HCT116 (cell line): Measurements from ENCODE around the gene TMBIM6. TPM values are rescaled to one million over a fixed set of nuclear protein-coding genes. Genes with fewer than 3 reads are reported as not detected.
A peak's percentile ranks its signal among the peaks of the same experiment; 100 is the strongest.

Experiments
- ATAC-seq: fragments of 200-7000 bp; cut with Tn5 transposase; 2 replicates; pipeline ENCODE4 v1.9.1; 2020; ENCODE audit warnings: mild to moderate bottlenecking, moderate library complexity
- BruUV-seq: library from RNA; stranded (reverse); fragments of 400-500 nt; replicated peaks from 2 replicates; lab custom pipeline; 2021; lab: Mats Ljungman, UMichigan
- CTCF ChIA-PET: fragments of 300-600 bp; sonication (Branson Sonifier 250); formaldehyde crosslinking; loops from one replicate; lab custom pipeline; 2021; ENCODE audit warnings: antibody characterized with exemption; lab: Charles Lee
- POLR2A ChIA-PET: fragments of 300-600, 350-600 bp; sonication (Branson Sonifier 250); formaldehyde crosslinking; loops from one replicate; lab custom pipeline; 2021; ENCODE audit warnings: antibody characterized with exemption; lab: Charles Lee
- RAD21 ChIA-PET, 2 experiments: fragments of 300-600 bp; sonication (Branson Sonifier 250); formaldehyde crosslinking; loops; one replicate each; lab custom pipeline; 2023; ENCODE audit warnings: low total read pairs in 2 of 2; ENCODE audit not compliant: uncharacterized antibody in 2 of 2, unreplicated experiment in 2 of 2, low non-redundant PET in 1 of 2; lab: Charles Lee
- DNase-seq: peaks from one replicate; pipeline ENCODE4 v3.0.0-alpha.2; 2010; ENCODE audit warnings: low read depth, low spot score
- H2AFZ ChIP-seq: fragments of 200-600 bp; shearing (Covaris generic), sonication (generic); 2 replicates; pipeline ENCODE4 v1.6.1; 2017; ENCODE audit warnings: low read depth, mixed run types, mixed read lengths, antibody characterized with exemption, low read length; ENCODE audit not compliant: poor library complexity, severe bottlenecking
- H3K27ac ChIP-seq: 2 replicates; pipeline ENCODE4 v1.5.1; 2012; ENCODE audit warnings: low read depth, low read length
- H3K27me3 ChIP-seq: fragments of 200-600 bp; sonication (generic); 2 replicates; pipeline ENCODE4 v1.6.1; 2016; ENCODE audit warnings: mixed run types, low read length, mixed read lengths; ENCODE audit not compliant: insufficient read depth
- H3K36me3 ChIP-seq, 2 experiments: fragments of 200-500 bp in 1 of 2; fragments of 200-600 bp in 1 of 2; sonication (Bioruptor generic) in 1 of 2; sonication (generic) in 1 of 2; 2 replicates each; pipeline versions ENCODE4 v1.5.1 to v1.6.1; 2014 to 2016; ENCODE audit warnings: low read length in 2 of 2, inconsistent platforms in 1 of 2, mixed read lengths in 1 of 2, mixed run types in 1 of 2; ENCODE audit not compliant: insufficient read depth in 2 of 2, control insufficient read depth in 1 of 2
- H3K4me1 ChIP-seq, 2 experiments: fragments of 200-600 bp in 1 of 2; sonication (generic) in 1 of 2; 2 replicates each; pipeline versions ENCODE4 v1.5.1 to v1.6.1; 2012 to 2017; ENCODE audit warnings: low read length in 2 of 2, inconsistent platforms in 1 of 2, mild to moderate bottlenecking in 1 of 2, mixed read lengths in 1 of 2, mixed run types in 1 of 2, moderate library complexity in 1 of 2; ENCODE audit not compliant: insufficient read depth in 2 of 2, control insufficient read depth in 1 of 2
- H3K4me2 ChIP-seq: fragments of 200-600 bp; sonication (generic); 2 replicates; pipeline ENCODE4 v1.6.1; 2017; ENCODE audit warnings: mixed run types, low read length, mixed read lengths
- H3K4me3 ChIP-seq, 2 experiments: fragments of 200-600 bp in 1 of 2; sonication (generic) in 1 of 2; replicated peaks in 1 of 2; 2 replicates each; pipeline ENCODE4 v1.5.1; 2011 to 2016; ENCODE audit warnings: low read length in 2 of 2, control low read depth in 1 of 2, low read depth in 1 of 2, mild to moderate bottlenecking in 1 of 2, mixed read lengths in 1 of 2, mixed run types in 1 of 2
- H3K79me2 ChIP-seq: fragments of 200-600 bp; sonication (generic); 2 replicates; pipeline ENCODE4 v1.6.1; 2017; ENCODE audit warnings: mild to moderate bottlenecking, mixed run types, low read length, moderate library complexity, mixed read lengths; ENCODE audit not compliant: insufficient read depth
- H3K9ac ChIP-seq: fragments of 200-600 bp; sonication (generic); 2 replicates; pipeline ENCODE4 v1.6.1; 2016; ENCODE audit warnings: low read length, mixed read lengths
- H3K9me2 ChIP-seq: fragments of 200-600 bp; sonication (generic), shearing (Covaris generic); 2 replicates; pipeline ENCODE4 v1.6.1; 2017; ENCODE audit warnings: mixed run types, mild to moderate bottlenecking, moderate library complexity; ENCODE audit not compliant: insufficient read depth
- H3K9me3 ChIP-seq, 2 experiments: fragments of 200-500 bp in 1 of 2; fragments of 200-600 bp in 1 of 2; sonication (Bioruptor generic) in 1 of 2; sonication (generic) in 1 of 2; 2 replicates each; pipeline ENCODE4 v1.6.1; 2014 to 2017; ENCODE audit warnings: low read length in 2 of 2, mixed read lengths in 2 of 2, inconsistent platforms in 1 of 2, low read depth in 1 of 2, mild to moderate bottlenecking in 1 of 2, mixed run types in 1 of 2, moderate library complexity in 1 of 2; ENCODE audit not compliant: control insufficient read depth in 1 of 2, insufficient read depth in 1 of 2
- H4K20me1 ChIP-seq: fragments of 200-600 bp; sonication (generic), shearing (Covaris generic); 2 replicates; pipeline ENCODE4 v1.6.1; 2017; ENCODE audit warnings: mixed run types, mild to moderate bottlenecking, moderate library complexity; ENCODE audit not compliant: insufficient read depth
- CEBPB ChIP-seq: IDR thresholded peaks from 2 replicates; pipeline ENCODE4 v1.6.1; 2012; ENCODE audit warnings: low read depth
- EGR1 ChIP-seq: IDR thresholded peaks from 2 replicates; pipeline ENCODE4 v1.6.1; 2012; ENCODE audit warnings: low read depth
- ELF1 ChIP-seq: IDR thresholded peaks from 2 replicates; pipeline ENCODE4 v1.6.1; 2012; ENCODE audit warnings: low read depth, borderline replicate concordance
- EZH2phosphoT487 ChIP-seq: fragments of 200-600 bp; IDR thresholded peaks from 2 replicates; pipeline ENCODE4 v1.6.1; 2018; ENCODE audit warnings: antibody characterized with exemption, borderline replicate concordance
- JUND ChIP-seq: IDR thresholded peaks from 2 replicates; pipeline ENCODE4 v1.6.1; 2012
- MAX ChIP-seq: IDR thresholded peaks from 2 replicates; pipeline ENCODE4 v1.6.1; 2012
- POLR2AphosphoS5 ChIP-seq: IDR thresholded peaks from 2 replicates; pipeline ENCODE4 v1.6.1; 2011; ENCODE audit warnings: mild to moderate bottlenecking, low read depth, low read length, moderate library complexity
- REST ChIP-seq: IDR thresholded peaks from 2 replicates; pipeline ENCODE4 v1.6.1; 2012; ENCODE audit warnings: low read depth
- SP1 ChIP-seq: IDR thresholded peaks from 2 replicates; pipeline ENCODE4 v1.6.1; 2012; ENCODE audit warnings: low read depth
- SRF ChIP-seq: IDR thresholded peaks from 2 replicates; pipeline ENCODE4 v1.6.1; 2012; ENCODE audit warnings: low read depth
- TCF7L2 ChIP-seq: IDR thresholded peaks from 2 replicates; pipeline ENCODE4 v1.7.0; 2011; ENCODE audit warnings: borderline replicate concordance, inconsistent platforms; ENCODE audit not compliant: insufficient read depth, insufficient read length; ENCODE audit errors: extremely low read depth
- ZBTB33 ChIP-seq: IDR thresholded peaks from 2 replicates; pipeline ENCODE4 v1.6.1; 2011; ENCODE audit warnings: mild to moderate bottlenecking, low read length, moderate library complexity; ENCODE audit not compliant: insufficient replicate concordance; ENCODE audit errors: extremely low read depth
- intact Hi-C: fragments of 100-400 bp; cut with micrococcal nuclease; formaldehyde crosslinking; loops from 2 replicates; pipeline ENCODE4 v1.10.0; 2022
- total RNA-seq: library from RNA; stranded (reverse); gene quantifications from one replicate; pipeline ENCODE4 v1.2.1, GENCODE V29; 2021; ENCODE audit not compliant: unreplicated experiment

Gene TMBIM6
- total RNA-seq, 1 experiment from 2014 or later = 510 TPM

GRCh38 chr12:49783917-49784676, 42.7 kb downstream of the TMBIM6 start:
- TF ChIP-seq CEBPB = no peak
- no peak for TF ChIP-seq POLR2AphosphoS5
- TF ChIP-seq ELF1 = no peak
- TF ChIP-seq MAX = no peak
- TF ChIP-seq EGR1 = no peak
- no peak for TF ChIP-seq JUND
- RAD21 ChIA-PET = interaction anchor here in 1 of 2 experiments (0.6 kb wide), 1 partner anchor 44 kb away, joined by 3 read pairs; the partner anchor contains the start of gene NCKAP5L
- Histone ChIP-seq H3K27ac (no peak overlapping the region), H3K79me2 (no peaks in the 10 kb centered on the region), H4K20me1 (no peaks in the 10 kb centered on the region), H3K36me3 (no peaks in the 10 kb centered on the region), H3K9me3 (no peaks in the 10 kb centered on the region), H3K4me3 (no peak overlapping the region), H3K4me2 (no peak overlapping the region), H3K27me3 (peaks cover 4% of the 10 kb centered on the region; the same call in 1 of the 2 replicates), H3K4me1 (peaks cover 0 to 9% of the 10 kb centered on the region in 2 experiments; a peak in 2 of 4 replicates), H2AFZ (no peak overlapping the region), H3K9me2 (no peaks in the 10 kb centered on the region), H3K9ac (no peak overlapping the region)
- BruUV-seq = no TSS peak
- intact Hi-C loops = no loop called here
- CTCF ChIA-PET = interaction anchor here (1.3 kb wide), 1 partner anchor 55 kb away, joined by 3 read pairs; no protein-coding TSS in a partner anchor
- ATAC-seq = no peak
- no peak for DNase-seq
- POLR2A ChIA-PET = no interaction called here

- Histone ChIP-seq H3K27me3 (peaks cover 4% of the 10 kb centered on the region; the same call in 1 of the 2 replicates), H3K4me1 (peaks cover 0 to 9% of the 10 kb centered on the region in 2 experiments; a peak in 2 of 4 replicates), H3K4me3 (no peak overlapping the region), H3K27ac (no peak overlapping the region), H4K20me1 (no peaks in the 10 kb centered on the region), H3K9ac (no peak overlapping the region), H3K36me3 (no peaks in the 10 kb centered on the region), H3K4me2 (peak overlapping the region; percentile 17; the same call in 1 of the 2 replicates), H3K9me3 (no peaks in the 10 kb centered on the region), H3K79me2 (no peaks in the 10 kb centered on the region), H2AFZ (no peak overlapping the region), H3K9me2 (no peaks in the 10 kb centered on the region)
- intact Hi-C loops = no loop called here
- ATAC-seq (0 out of 2 replicates have a peak, but pooled peaks have one; percentile 25), DNase-seq (no peak)
- RAD21 ChIA-PET = interaction anchor here in 1 of 2 experiments (0.6 kb wide), 1 partner anchor 44 kb away, joined by 3 read pairs; the partner anchor contains the start of gene NCKAP5L
- POLR2A ChIA-PET = no interaction called here
- CTCF ChIA-PET = interaction anchor here (0.7 kb wide), 1 partner anchor 526 kb away, joined by 4 read pairs; no protein-coding TSS in a partner anchor
- no TSS peak for BruUV-seq
- TF ChIP-seq ZBTB33 (no peak), POLR2AphosphoS5 (no peak), EZH2phosphoT487 (no peak), REST (no peak), SP1 (no peak), SRF (no peak), TCF7L2 (no peak)
These were observed 43.5 kb downstream of the TMBIM6 start for GRCh38 chr12:49784756-49785409.
